NCI-H1417 treated with DMSO at 0.1 percent for 48 hours (cell line): Measurements from ENCODE around the gene WARS2.

Source experiments
- DNase-seq: peaks from one replicate; lab custom pipeline; 2025; lab: John Stamatoyannopoulos, UW

Gene WARS2

DNA sequence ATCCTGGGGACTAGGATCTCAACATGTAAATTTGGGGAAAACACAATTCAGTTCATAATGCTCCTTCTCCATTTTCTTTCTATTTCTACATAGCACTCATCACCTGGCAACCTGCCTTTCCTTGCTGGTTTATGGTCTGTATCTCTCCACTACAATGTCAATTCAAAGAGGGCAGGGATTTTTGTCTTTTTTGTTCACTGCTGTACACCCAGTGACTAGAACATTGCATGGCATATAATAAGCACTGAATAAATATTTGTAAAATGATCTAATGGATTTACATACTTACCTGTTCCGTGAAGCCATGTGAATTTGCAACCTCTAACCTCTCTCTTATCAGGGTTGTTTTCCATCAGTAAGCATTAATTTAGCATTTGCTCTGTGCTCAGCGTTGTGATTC lies 124.9 kb downstream of the WARS2 start:
- no peak for DNase-seq

DNA sequence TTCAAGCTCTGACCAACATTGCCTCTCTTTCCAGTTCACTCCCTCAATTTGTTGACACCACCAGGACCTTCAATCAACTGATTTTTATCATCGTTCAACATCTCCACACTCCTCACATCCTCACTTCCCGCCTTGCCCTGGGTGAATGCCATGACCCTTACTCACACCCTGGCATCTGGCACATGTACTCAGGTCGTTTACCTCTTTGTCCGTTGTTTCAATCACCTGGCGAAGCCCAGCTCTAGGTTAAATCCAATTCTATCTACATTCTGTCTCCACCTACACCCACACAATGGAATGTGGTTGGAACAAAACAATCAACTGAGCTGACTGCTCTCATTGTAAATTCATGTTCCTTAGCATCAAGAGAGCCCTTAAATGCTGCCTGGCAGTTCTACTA lies 128.1 kb downstream of the WARS2 start:
- no peak for DNase-seq

DNA sequence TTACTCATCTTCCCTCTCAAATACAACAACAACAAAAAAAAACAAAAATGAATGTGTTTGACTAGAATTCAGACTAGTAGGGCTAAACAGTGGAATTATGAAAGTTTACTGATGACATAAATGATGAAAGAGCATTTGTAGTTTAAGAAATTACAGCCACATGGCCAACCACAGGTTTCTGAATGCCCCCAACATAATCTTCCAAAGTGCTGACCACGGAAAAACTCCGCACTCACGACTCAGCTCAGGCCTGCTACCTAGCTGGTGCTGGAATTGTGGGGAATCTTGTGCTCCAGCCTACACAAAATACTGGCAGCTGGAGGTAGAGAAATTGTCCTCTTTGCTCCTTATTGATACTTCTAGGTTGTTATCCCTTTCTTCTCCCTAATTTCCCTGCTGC lies 128.7 kb downstream of the WARS2 start:
- no peak for DNase-seq

DNA sequence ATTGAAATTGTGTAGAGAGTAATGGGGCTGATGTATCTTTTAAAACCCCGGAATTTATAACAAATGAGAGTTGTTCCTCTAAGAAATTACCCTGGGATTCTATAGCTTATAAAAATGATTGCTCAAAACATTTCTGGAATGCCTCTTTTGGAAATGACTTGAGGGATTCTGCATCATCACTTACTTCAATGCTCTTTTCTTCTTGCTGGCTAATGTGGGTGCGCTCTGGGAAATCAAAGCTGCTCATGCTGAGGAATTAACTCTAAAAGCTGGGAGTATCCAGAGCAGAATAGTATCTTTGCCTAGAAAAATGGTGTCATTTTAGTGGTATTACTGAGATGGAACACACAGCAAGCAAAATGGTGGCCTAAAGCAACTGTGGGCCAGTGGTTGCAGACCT lies 129.3 kb downstream of the WARS2 start:
- DNase-seq = no peak

DNA sequence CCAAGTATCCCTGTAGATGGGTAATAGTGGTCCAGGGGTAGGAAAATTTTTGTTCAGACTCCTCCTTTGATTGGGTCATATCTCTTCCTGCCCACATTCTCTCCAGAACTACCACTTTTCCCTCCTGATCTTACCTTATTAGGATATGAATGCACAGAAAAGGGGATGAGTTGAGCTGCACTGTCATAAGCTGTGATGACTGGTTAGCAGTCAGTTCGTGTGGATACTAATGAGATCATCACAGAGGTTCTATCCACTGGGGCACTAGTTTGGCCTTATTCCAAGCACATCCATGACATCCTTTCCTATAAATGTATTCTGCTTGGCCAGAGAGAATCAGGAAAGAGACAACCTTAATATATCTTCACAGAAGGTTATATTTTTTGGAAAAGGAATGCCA lies 130.3 kb downstream of the WARS2 start:
- no peak for DNase-seq

DNA sequence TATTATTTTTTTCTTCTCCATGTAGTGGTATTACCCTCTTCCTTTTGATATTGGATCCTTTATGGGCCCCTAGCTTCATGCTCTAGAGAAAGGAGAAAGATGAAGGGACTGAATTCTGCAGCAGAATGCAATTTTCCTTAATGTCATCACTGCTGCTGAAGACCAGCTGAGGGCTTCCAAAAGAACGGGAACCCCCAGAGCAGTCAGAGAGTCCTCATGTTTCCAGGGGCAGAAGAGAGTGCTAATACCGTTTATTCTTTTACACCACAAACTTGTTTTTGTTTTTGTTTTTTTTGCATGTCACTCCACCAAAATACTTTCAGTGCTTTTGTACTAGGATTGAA lies 131.2 kb downstream of the WARS2 start:
- no peak for DNase-seq

DNA sequence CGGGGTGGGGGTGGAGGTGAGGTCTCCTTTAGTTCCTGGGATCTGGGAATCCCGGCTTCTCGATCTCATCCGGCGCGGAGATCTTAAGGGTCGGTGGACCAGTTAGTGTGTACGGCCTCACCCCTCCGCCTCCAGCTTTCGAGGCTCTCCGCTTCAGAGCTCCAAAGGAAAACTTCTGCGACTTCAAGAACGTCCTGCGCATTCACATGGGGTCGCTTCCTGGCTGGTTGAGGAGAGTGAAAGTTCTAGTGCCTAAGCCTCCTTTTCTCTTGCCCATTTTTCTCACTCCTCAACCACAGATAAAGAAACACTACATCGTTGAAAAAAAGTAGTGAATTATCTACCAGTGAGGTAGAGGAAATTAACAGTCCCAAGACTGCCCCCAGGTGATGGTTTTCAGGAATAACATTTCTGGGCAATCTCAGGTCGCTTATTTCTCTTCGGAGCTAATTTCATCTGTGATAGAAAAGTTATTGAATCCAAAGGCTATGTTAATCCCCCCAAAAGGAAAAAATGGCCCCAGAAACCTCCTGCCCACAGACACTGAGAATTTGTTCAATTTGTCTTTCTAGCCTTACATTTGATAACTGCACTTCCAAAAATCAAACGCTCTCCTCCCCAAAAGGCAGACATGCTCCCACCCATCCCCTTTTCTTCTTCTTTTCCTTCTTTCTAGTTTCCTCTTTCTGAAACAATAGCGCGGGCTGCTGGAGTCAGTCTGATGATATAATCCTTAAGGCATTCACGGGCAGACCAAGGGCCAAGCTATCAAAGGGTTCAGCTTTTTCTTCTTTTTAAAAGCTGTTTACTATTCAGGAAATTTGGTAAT lies 131.8 kb downstream of the WARS2 start:
- DNase-seq = no peak

DNA sequence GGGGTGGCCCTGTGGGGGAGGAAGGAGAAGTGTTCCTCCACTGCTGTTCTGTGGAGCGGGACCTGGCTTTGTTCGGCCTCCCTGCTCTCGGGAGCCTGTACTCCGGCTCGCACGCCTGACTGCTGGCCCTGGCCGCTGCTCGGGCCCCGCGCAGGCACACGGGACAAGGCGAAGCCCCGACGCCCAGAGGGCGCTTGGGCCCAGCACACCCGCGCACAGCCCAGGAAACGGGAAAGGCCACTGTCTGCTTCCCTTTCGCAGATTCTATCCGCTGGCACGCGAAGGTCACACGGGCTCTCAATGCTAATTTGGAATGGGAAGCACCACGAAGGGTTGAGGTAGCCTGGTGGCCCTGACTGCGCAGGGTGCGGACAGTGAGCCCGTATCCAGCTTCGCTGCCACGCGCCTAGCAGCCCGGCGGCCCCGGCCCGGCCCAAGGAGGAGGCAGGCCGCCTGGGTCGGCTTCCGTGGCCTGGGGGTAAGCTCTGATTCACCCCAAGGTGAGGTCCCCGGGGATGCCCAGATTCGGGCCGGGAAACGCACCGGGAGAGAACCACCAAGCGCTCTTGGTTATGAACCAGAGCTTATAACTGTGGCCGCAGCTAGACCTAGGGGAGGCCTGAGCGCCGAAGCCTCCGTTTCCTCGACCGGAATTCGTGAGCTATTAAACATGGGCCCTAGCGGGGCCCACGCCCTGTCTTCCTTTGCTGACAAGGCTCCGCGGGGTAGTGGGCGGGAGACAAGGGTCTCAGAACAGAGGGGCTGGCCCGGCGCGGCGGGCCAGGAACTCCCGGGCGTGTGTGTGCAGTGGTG lies 132.6 kb downstream of the WARS2 start:
- no peak for DNase-seq

DNA sequence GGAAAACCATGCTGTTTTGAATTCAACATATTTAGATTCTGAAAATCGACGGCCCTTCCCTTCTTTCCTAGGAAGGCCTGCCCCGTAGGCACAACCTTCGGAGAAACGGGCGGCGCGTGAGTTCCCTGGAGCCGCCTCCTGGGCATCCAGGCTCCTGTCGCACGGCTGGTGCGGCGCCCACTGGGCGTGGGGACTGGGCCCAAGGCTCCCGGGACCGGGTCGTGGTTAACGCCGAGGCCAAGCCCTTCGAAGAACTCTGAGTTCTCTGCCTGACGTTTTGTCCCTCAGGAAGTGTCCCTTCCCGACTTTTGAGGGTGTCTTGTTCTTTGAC lies 133.1 kb downstream of the WARS2 start:
- DNase-seq = no peak

DNA sequence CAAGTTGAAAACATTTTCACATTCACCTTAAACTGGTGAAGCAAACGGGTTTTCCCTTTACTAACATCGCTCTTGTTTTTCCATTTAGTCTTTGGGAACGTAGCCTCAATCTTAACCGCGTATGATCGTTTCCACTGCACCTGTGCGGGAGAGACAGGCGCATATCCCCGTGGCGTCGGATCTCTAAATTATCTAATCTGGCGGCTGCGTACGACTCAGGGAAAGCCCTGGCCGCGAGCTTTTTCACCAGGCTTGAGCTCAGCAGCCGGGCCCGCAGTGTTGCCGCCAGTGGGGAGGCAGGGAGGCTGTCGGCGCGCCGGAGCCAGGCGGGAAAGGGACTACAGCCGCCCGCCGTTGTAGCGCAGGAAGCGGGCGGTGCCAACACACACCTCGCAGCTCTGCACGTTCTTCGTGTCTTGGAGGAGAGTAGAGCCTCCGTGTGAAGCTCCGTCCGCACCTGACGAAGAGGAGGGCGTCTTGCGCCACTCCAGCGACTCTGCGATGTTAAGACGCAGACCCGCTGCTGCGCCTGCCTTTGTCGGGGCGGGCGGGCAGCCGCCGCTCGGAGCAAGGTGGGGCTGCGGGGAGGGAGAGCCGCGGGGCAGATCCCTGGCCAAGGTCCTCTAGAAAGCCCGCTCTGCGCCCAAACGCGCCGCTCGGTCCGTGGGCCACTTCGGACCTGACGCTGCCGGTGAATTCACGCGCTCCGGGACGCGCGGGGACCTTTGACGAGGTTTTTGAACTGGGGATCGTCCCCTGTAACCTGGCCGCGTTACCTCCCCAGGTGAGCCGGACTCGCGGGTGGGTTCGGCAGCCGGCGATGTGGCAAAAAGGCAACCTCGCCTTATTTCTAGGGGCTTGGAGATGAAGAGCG lies 133.8 kb downstream of the WARS2 start:
- DNase-seq = no peak

DNA sequence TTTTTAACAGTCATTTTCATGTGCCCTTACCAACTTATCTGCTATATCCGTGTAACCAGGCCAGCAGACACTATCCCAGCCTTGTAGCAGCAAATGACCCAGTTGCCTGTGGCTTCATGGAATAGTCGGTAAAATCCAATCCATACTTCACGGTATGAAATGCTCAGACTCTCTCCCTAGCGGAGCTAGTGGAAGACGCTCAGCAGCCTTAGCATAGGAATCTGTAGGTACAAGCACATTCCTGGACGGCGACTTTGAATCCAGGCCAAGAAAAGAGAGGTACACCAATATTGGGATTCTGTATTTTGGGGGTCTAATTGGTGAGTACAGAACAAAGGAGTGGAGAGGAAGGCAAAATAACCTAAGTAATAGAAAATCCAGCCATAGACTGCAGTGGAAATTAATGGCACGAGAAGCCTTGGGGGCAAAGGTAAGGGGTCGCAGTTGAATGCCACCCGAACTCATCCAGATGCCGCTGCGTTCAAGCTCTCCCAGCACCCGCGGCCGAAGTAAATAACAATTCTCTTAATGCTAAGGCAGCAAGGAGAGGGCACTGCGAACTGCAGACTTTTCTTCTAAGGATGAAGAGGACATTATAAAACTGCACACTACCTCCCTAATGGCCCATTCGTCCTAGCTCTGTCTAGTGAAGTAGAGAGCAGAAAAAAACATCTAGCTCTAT lies 134.6 kb downstream of the WARS2 start:
- no peak for DNase-seq

DNA sequence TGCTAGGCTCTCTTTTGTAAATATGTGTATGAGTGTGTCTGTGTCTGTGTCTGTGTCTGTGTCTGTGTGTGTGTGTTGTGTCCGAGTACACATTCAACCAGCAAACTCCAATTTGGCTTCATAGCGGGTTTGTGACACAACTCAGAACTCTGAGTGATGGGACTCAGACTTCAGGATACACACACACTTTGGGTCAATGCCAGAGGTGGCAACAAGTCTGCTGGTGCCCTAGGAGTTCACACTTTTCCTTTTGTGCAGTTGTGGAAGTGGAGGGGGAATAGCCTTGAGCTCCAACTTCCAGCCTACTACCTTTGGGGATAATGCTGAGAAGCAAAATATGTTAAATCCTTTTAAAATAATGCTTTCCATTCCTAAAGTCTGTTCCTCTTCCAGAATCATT lies 135.7 kb downstream of the WARS2 start:
- no peak for DNase-seq

DNA sequence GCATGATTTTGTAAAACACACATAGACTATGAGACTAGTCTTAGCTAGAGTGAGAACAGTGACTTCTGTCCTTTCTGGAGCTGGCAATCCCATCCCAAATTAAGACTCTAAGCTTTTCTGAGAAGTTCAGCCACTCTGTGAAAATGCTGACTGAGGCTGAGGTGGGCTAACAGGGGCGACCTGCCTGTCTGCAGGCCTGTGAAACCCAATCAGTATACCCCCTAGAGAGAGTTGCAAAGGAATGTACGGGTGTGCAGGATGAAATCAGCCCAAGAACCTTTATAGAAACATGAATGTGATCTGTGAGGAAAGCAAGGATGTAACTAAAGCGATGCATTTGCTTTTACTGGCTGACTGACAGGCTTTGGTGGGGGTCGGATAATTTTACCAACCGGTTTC lies 136.3 kb downstream of the WARS2 start:
- DNase-seq = no peak

DNA sequence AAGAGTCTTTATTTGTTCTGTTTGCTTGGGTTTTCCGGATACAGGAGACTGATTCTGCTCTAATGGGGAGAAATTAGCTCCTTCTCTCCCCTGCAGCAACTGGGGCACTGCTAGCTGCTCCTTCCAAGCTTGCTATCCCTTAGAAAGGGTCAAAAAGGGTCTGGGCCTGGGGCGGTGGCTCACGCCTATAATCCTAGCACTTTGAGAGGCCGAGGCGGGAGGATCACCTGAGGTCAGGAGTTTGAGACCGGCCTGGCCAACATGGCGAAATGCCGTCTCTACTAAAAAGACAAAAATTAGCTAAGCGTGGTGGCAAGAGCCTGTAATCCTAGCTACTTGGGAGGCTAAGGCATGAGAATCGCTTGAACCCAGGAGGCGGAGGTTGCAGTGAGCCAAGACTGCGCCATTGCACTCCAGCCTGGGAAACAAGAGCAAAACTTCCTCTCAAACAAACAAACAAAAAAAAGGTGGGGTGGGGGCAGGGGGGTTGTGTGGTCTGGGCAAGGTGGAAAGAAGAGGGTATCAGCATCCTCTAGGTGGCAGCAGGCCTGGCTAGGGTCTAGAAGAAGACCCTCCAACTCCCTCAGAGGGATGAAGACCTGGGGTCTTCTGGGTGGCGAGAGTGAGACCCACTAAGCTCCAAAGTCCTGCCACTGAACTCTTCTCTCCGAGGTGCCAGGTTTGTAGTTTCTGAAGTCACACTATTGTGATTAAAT lies 136.9 kb downstream of the WARS2 start:
- DNase-seq = no peak

DNA sequence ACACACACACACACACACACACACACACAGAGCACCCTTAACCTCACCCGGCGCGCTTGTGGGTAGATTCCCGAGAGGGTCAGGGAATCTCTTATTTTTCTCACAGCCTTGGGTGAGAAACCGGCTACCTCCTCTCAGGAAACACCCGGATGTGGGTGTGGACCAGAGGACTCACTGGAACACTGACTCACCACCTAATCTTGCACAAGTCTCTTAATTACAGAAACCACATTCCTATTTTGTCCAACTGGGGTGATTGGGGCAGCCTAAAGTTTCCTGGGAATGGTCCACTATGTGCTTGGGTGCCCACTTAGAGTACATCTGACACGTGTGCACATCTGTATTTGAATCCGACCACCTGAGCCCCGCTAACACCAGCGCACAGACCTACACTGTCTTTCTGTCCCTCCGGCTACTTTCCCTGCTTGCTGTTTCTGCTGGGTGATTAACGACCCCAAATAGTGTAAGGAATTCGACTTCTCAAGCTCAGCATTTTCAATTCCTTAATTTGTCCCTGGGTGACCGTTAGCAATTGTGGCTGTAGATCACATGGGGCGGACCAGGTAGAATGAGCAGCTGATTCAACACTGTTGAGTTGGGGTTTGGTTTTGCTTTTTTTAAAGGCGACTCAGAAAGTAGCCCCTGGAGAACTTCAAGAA lies 138.3 kb downstream of the WARS2 start:
- no peak for DNase-seq

DNA sequence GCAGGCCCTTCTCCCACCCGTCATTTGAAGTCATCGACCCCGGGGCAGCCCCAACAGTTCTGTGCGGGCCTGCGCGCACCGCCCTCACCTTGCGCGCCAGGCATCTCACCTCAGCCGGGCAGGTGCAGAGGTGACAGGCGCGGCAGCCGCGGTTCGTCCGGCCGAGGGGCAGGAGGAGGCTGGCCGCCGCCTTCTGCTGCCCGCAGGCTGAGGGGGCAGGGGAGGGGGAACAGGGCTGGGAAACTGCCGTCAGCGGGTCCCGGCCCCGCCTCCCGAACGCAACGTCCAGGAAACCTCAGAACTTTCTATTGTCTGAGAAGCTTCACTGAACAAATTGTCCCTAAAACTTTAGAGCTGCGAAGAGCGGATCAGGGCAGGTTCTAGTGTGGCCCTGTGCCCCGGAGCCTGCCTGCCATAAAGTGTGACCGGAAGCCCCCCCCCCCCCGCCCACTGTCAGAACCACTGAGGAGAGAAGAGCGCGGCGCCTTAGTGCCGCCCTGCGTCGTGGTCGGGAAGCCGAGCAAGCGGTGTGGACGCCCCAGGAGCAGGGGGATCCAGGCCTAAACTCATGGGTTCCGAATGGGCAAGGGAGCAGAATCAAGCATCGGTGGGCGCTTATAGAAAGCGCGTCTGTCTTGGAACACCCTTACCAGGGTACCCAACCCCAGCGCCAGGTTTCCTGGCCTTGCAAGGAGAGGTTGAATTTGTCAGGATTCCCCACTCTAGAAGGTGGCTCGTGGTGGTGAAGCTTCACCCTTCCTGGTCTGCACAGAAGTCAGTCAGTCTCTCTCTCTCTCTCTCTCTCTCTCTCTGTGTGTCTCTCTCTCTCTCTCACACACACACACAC lies 139.0 kb downstream of the WARS2 start:
- DNase-seq = no peak

DNA sequence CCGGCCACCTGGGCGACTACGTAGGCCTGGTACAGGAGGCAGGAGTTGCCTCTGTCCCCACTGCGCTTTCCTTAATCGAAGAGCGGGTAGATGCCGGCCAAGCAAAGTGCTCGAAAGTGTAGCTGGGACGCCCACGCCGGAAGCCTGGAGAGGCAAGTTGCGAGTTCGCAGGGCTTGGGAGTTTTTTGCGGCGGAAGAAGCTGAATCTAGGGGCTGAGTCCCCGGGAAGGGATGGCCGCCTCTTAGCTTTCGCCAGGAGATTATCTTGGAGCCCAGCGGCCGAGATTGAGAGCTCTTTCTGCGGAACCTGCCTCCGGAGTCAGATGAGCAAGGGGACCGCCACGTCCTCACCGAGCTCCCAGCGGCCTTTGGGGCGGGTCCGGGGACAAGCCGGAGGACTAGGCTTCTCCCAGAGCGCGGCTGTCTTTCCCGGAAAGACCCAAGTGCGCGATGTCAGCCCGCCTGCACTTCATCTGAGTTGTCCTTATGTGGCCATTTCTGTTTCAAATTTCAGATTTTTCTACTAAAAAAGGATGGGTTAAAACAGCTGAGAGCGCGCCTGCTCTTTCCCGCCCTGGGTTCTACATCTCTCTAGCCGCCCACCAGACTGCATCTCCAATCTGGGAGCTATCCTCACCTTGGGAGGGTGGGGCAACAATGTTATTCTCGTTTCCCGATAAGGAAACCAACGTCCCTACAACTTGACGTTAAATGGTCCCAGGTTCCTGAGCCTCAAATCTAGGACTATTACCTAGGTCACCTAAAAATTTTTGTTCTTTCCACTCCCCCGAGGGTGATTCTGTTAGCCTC lies 139.9 kb downstream of the WARS2 start:
- DNase-seq = no peak

DNA sequence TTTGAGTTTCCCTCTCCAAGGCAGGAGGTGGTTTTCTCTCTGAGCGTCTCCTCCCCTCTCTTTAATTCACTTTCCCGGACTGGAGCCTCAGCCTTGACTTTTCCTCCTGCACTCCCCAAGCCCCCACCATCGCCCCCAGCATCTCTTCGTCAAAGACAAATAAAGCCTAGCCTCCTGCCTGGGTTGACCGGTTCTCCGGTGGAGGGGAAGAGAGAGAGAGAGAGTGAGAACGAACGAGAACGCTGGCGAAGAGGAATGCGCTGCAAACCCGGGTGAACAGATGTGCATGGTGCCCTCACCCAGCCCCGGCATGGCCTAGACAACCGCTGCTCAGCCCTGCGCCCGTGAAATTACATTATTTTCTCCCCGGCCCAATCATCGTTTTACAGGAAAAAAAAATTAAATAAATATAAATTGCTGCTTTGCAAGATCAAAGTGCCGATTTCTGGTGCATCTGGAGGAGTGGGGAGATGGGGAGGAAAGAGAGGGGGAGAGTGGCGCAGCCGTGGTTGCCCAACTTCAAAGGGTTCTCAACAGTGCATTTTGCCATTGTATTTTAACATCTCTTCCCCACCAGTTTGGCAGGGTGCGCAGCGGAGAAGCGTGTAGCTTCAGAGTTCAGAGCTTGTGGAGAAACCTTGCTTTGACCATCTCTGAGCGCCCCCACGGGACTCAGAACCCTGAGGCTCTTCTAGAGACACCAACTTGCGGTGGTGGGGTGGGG lies 140.9 kb downstream of the WARS2 start:
- DNase-seq = no peak
